IPS-15b (cell line): ENCODE data around the gene SHROOM4.
A peak's percentile ranks its signal among the peaks of the same experiment; 100 is the strongest.

ENCODE experiments used
- H3K27me3 ChIP-seq: one replicate; pipeline ENCODE4 v1.6.1; 2013; ENCODE audit warnings: low read length; ENCODE audit not compliant: control insufficient read depth, insufficient read depth
- H3K36me3 ChIP-seq: one replicate; pipeline ENCODE4 v1.6.1; 2013; ENCODE audit warnings: low read length; ENCODE audit not compliant: control insufficient read depth, insufficient read depth
- H3K4me1 ChIP-seq: one replicate; pipeline ENCODE4 v1.6.1; 2013; ENCODE audit warnings: mild to moderate bottlenecking, low read length; ENCODE audit not compliant: control insufficient read depth, insufficient read depth
- H3K4me3 ChIP-seq: one replicate; pipeline ENCODE4 v1.5.1; 2013; ENCODE audit warnings: low read depth, low read length
- H3K9ac ChIP-seq: one replicate; pipeline ENCODE4 v1.6.1; 2013; ENCODE audit warnings: low read depth, mild to moderate bottlenecking, low read length
- H3K9me3 ChIP-seq: one replicate; pipeline ENCODE4 v1.6.1; 2013; ENCODE audit warnings: mild to moderate bottlenecking, low read length; ENCODE audit not compliant: control insufficient read depth, insufficient read depth

The SHROOM4 gene

DNA sequence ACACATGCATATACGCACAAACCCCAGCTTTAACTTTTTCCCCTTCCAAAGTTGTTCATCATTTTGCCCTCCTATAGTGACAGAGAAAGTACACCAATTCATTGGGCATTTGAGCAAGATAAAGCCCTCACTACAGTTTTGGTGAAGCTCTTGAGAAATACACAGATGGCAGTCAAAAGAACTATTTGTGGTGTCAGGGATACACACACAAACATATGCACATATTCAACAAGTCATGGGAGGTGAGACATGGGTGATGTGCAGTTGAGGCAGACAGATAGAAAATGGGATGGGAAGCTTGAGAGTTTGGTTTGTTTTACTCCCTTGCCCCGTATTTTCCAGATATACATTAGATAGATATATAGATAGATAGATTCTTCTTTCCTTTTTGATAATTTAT is 11.8 kb upstream of the SHROOM4 start:
- no peaks in the 10 kb centered on the region for H3K4me1 ChIP-seq
- H3K9ac ChIP-seq: no peak overlapping the region
- H3K4me3 ChIP-seq: no peak overlapping the region
- no peaks in the 10 kb centered on the region for H3K27me3 ChIP-seq
- H3K9me3 ChIP-seq: no peaks in the 10 kb centered on the region
- H3K36me3 ChIP-seq: no peaks in the 10 kb centered on the region

DNA sequence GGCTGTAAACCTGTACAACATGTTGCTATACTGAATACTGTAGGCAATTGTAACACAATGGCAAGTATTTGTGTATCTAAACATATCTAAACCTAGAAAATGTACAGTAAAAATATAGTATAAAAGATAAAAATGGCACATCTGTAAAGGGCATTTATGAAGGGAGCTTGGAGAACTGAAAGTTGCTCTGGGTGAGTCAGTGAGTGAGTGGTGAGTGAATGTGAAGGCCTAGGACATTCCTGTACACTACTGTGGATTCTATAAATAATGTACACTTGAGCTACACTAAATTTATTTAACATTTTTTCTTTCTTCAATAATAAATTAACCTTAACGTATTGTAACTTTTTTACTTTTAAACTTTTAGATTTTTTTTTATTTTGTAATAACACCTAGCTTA is 5.0 kb upstream of the SHROOM4 start:
- no peaks in the 10 kb centered on the region for H3K9me3 ChIP-seq
- H3K4me1 ChIP-seq: peaks cover 2% of the 10 kb centered on the region
- H3K4me3 ChIP-seq: no peak overlapping the region
- H3K36me3 ChIP-seq: no peaks in the 10 kb centered on the region
- H3K27me3 ChIP-seq: no peaks in the 10 kb centered on the region
- H3K9ac ChIP-seq: no peak overlapping the region

GRCh38 chrX:50815120-50815519 is 1.1 kb upstream of the SHROOM4 start:
- Histone ChIP-seq H3K36me3 (no peaks in the 10 kb centered on the region), H3K4me1 (peaks cover 2% of the 10 kb centered on the region), H3K9me3 (no peaks in the 10 kb centered on the region), H3K4me3 (no peak overlapping the region), H3K27me3 (no peaks in the 10 kb centered on the region), H3K9ac (no peak overlapping the region)

GRCh38 chrX:50814701-50815100 is 707 bp upstream of the SHROOM4 start:
- peak overlapping the region; percentile 62 for H3K4me3 ChIP-seq
- H3K9ac ChIP-seq: no peak overlapping the region
- H3K36me3 ChIP-seq: no peaks in the 10 kb centered on the region
- no peaks in the 10 kb centered on the region for H3K9me3 ChIP-seq
- peaks cover 2% of the 10 kb centered on the region for H3K4me1 ChIP-seq
- no peaks in the 10 kb centered on the region for H3K27me3 ChIP-seq

DNA sequence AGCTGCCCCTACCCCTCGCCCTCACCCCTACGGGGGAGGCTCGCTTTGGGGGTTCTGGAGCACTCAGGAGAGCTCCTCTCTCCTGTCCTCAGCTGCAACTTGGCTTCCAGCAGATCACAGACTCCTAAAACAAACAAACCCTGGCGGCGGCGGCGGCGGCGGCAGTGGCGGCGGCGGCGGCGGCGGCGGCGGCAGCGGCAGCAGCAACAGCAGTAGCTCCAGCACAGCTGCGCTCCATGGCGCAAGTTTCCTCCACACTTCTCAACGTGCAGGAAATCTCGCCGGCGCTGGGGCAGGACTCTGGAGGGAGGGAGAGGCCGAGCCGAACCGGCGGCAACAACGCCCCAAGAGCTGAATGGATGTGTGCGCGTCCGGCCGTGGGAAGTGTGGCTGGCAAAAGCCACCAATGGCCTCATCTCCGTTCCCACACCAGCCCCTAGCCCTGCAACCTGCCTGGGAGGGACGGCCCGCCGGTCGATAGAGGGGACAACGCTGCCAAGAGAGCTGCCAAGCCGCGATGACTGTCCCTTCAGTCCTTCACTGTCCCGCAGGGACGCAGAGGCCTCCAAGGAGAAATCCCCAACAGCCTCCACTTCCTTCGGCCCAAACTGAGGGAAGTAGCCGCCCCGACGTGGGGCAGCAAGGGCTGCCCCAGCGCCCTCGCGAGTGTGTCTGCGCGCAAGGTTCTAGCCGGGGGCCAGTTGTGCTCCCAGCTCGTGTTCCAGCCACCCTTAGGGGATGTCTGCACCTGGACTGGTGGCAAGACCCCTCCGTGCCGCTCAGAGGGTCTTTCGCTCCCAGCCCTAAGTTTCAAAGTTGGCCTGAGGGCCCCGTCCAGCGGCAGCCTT is 775 bp downstream of the SHROOM4 start:
- Histone ChIP-seq H3K36me3 (no peaks in the 10 kb centered on the region), H3K4me1 (peaks cover 2% of the 10 kb centered on the region), H3K9ac (peak overlapping the region; percentile 24), H3K9me3 (no peaks in the 10 kb centered on the region), H3K4me3 (peak overlapping the region; percentile 62), H3K27me3 (no peaks in the 10 kb centered on the region)

- Histone ChIP-seq H3K4me1 (peaks cover 4% of the 10 kb centered on the region), H3K36me3 (no peaks in the 10 kb centered on the region), H3K4me3 (no peak overlapping the region), H3K27me3 (no peaks in the 10 kb centered on the region), H3K9ac (no peak overlapping the region), H3K9me3 (no peaks in the 10 kb centered on the region)
These were observed 8.7 kb downstream of the SHROOM4 start for GRCh38 chrX:50805276-50805675.

DNA sequence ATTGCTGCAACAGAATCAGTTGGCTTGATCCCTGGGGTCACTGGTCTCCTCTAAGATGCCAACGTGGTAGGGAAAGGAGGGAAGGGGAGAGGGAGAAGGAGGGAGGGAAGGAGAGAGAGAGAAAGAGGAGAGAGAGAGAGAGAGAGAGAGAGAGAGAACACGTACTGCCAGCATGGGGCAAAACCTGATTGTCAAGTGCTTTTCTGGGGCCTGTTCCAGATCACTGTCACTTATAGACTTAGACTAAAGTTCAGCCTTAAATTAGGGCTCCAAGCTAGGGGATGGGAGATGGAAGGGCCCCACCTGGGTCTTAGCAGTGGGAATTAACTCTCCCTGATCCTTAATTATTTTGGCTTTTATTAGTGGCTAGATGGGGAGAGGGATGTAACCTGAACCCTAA is 12.9 kb downstream of the SHROOM4 start:
- Histone ChIP-seq H3K4me1 (peaks cover 4% of the 10 kb centered on the region), H3K4me3 (no peak overlapping the region), H3K9ac (no peak overlapping the region), H3K9me3 (no peaks in the 10 kb centered on the region), H3K27me3 (no peaks in the 10 kb centered on the region), H3K36me3 (no peaks in the 10 kb centered on the region)

GRCh38 chrX:50799531-50799961 is 14.4 kb downstream of the SHROOM4 start:
- Histone ChIP-seq H3K9me3 (no peaks in the 10 kb centered on the region), H3K36me3 (no peaks in the 10 kb centered on the region), H3K4me3 (no peak overlapping the region), H3K27me3 (no peaks in the 10 kb centered on the region), H3K9ac (no peak overlapping the region), H3K4me1 (peaks cover 4% of the 10 kb centered on the region)

DNA sequence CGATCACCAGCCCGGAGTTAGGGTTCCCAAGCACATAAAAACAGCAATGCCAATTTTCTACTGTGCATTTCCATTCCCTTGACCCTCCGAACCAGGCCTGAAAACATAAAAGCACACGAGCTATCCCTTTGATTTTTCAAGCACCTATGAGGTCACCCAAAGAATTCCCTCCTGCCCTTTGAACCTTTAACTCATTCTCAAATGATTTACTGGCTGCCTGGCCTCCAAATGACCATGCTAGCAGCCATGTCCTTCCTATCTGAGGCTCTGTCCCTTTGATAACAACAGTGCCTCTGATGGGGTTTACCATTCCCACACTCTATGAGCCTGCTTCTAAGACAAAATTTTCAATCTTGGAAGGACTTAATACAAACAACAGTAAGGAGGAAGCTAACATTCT is 15.2 kb downstream of the SHROOM4 start:
- no peaks in the 10 kb centered on the region for H3K36me3 ChIP-seq
- no peaks in the 10 kb centered on the region for H3K9me3 ChIP-seq
- H3K4me1 ChIP-seq: peaks cover 4% of the 10 kb centered on the region
- no peak overlapping the region for H3K4me3 ChIP-seq
- no peak overlapping the region for H3K9ac ChIP-seq
- no peaks in the 10 kb centered on the region for H3K27me3 ChIP-seq

DNA sequence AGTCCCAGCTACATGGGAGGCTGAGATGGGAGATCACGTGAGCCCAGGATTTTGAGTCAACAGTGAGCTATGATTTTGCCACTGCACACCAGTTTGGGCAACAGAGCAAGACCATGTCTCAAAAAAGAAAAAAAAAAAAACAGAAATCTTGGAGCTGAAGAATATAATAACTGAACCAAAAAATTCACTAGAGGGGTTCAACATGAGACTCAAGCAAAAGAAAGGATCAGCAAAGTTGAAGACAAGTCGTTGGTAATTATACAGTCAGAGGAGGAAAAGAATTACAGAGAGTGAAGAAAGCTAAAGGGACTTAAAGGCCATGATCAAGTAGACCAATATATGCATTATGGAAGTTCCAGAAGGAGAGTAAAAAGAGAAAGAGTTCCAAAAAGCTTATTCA is 26.9 kb downstream of the SHROOM4 start:
- H3K27me3 ChIP-seq: no peaks in the 10 kb centered on the region
- no peaks in the 10 kb centered on the region for H3K4me1 ChIP-seq
- H3K4me3 ChIP-seq: no peak overlapping the region
- H3K36me3 ChIP-seq: no peaks in the 10 kb centered on the region
- H3K9ac ChIP-seq: no peak overlapping the region
- no peaks in the 10 kb centered on the region for H3K9me3 ChIP-seq

- Histone ChIP-seq H3K4me1 (peaks cover 2% of the 10 kb centered on the region), H3K36me3 (no peaks in the 10 kb centered on the region), H3K4me3 (no peak overlapping the region), H3K27me3 (no peaks in the 10 kb centered on the region), H3K9me3 (no peaks in the 10 kb centered on the region), H3K9ac (no peak overlapping the region)
These were observed 33.9 kb downstream of the SHROOM4 start for GRCh38 chrX:50780144-50780543.

DNA sequence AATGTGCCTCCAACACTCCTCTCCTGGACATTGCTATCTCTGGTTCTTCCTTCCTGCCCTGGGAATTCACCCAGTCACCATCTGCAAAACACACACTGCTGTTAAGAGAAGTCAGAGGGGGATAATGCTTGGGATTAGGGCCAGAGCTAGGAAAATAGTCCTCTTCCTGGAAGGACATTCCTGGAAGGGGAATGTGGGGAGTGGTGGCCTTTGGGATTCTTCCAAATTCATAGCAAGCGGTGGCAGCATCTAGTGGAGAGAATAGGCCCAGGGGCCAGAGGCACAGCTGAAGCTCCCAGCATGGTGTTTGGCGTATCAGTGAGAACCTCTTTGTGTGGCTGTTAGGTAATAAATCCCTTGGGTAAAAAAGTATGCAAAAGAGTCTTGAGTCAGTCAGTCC is 34.3 kb downstream of the SHROOM4 start:
- no peaks in the 10 kb centered on the region for H3K36me3 ChIP-seq
- H3K9ac ChIP-seq: no peak overlapping the region
- H3K4me3 ChIP-seq: no peak overlapping the region
- H3K27me3 ChIP-seq: no peaks in the 10 kb centered on the region
- H3K4me1 ChIP-seq: peaks cover 2% of the 10 kb centered on the region
- no peaks in the 10 kb centered on the region for H3K9me3 ChIP-seq
